Mesenchymal stem cell (in vitro differentiated cells and primary cell): ENCODE data around the gene XIRP2.

Experiments used
- DNase-seq: peaks from one replicate; pipeline ENCODE4 v3.0.0-alpha.2; 2013
- H2AFZ ChIP-seq: one replicate; pipeline ENCODE4 v1.6.1; 2013; ENCODE audit warnings: low read depth, mild to moderate bottlenecking, control low read depth, inconsistent platforms, low read length, moderate library complexity
- H2AK5ac ChIP-seq: 2 replicates; pipeline ENCODE4 v1.6.1; 2013; ENCODE audit warnings: low read length, moderate library complexity, mild to moderate bottlenecking, inconsistent platforms; ENCODE audit not compliant: severe bottlenecking
- H2BK120ac ChIP-seq: one replicate; pipeline ENCODE4 v1.6.1; 2013; ENCODE audit warnings: low read depth, mild to moderate bottlenecking, inconsistent platforms, low read length, moderate library complexity
- H2BK12ac ChIP-seq, 2 experiments: one replicate each; pipeline ENCODE4 v1.6.1; 2013; ENCODE audit warnings: inconsistent platforms in 2 of 2, low read length in 2 of 2, mild to moderate bottlenecking in 2 of 2, moderate library complexity in 2 of 2, control low read depth in 1 of 2
- H2BK15ac ChIP-seq: one replicate; pipeline ENCODE4 v1.6.1; 2013; ENCODE audit warnings: mild to moderate bottlenecking, low read depth, inconsistent platforms; ENCODE audit not compliant: poor library complexity, severe bottlenecking
- H2BK5ac ChIP-seq: 2 replicates; pipeline ENCODE4 v1.6.1; 2013; ENCODE audit warnings: low read depth, mild to moderate bottlenecking, low read length, control low read depth, inconsistent platforms; ENCODE audit not compliant: poor library complexity, severe bottlenecking
- H3K14ac ChIP-seq, 2 experiments: one replicate each; pipeline ENCODE4 v1.6.1; 2013; ENCODE audit warnings: inconsistent platforms in 2 of 2, low read length in 2 of 2, control low read depth in 1 of 2, mild to moderate bottlenecking in 1 of 2, moderate library complexity in 1 of 2
- H3K18ac ChIP-seq, 2 experiments: one replicate each; pipeline ENCODE4 v1.6.1; 2013; ENCODE audit warnings: inconsistent platforms in 2 of 2, low read length in 2 of 2, control low read depth in 1 of 2, low read depth in 1 of 2, mild to moderate bottlenecking in 1 of 2
- H3K23ac ChIP-seq, 2 experiments: one replicate each; pipeline ENCODE4 v1.6.1; 2013; ENCODE audit warnings: inconsistent platforms in 2 of 2, low read length in 2 of 2, mild to moderate bottlenecking in 2 of 2, moderate library complexity in 2 of 2, control low read depth in 1 of 2
- H3K27ac ChIP-seq: 2 replicates; pipeline ENCODE4 v1.5.1; 2013; ENCODE audit warnings: mild to moderate bottlenecking, moderate library complexity, low read length, control low read depth, inconsistent platforms; ENCODE audit not compliant: poor library complexity, severe bottlenecking
- H3K27me3 ChIP-seq, 2 experiments: 2 replicates each; pipeline versions ENCODE4 v1.6.1 to v1.7.0; 2013; ENCODE audit warnings: low read length in 2 of 2, mild to moderate bottlenecking in 2 of 2, moderate library complexity in 2 of 2, control low read depth in 1 of 2, inconsistent platforms in 1 of 2; ENCODE audit not compliant: control insufficient read depth in 1 of 2, insufficient read depth in 1 of 2
- H3K36me3 ChIP-seq, 2 experiments: 2 replicates each; pipeline versions ENCODE4 v1.6.1 to v1.7.0; 2013; ENCODE audit warnings: low read length in 2 of 2, control low read depth in 1 of 2, inconsistent platforms in 1 of 2, low read depth in 1 of 2, mild to moderate bottlenecking in 1 of 2; ENCODE audit not compliant: insufficient read depth in 2 of 2, control insufficient read depth in 1 of 2
- H3K4ac ChIP-seq, 2 experiments: one replicate each; pipeline ENCODE4 v1.6.1; 2013; ENCODE audit warnings: inconsistent platforms in 2 of 2, low read length in 2 of 2, mild to moderate bottlenecking in 2 of 2, moderate library complexity in 2 of 2, control low read depth in 1 of 2, low read depth in 1 of 2
- H3K4me1 ChIP-seq: 2 replicates; pipeline ENCODE4 v1.6.1; 2013; ENCODE audit warnings: low read depth, low read length, control low read depth; ENCODE audit not compliant: control insufficient read depth, insufficient read depth
- H3K4me2 ChIP-seq: 2 replicates; pipeline ENCODE4 v1.6.1; 2013; ENCODE audit warnings: low read length, mild to moderate bottlenecking, inconsistent platforms; ENCODE audit not compliant: poor library complexity, severe bottlenecking
- H3K4me3 ChIP-seq, 2 experiments: 2 replicates each; pipeline versions ENCODE4 v1.5.1 to v1.7.0; 2013; ENCODE audit warnings: low read length in 2 of 2, mild to moderate bottlenecking in 2 of 2, control low read depth in 1 of 2, low read depth in 1 of 2; ENCODE audit not compliant: insufficient read depth in 1 of 2
- H3K79me1 ChIP-seq: replicated peaks from 2 replicates; pipeline ENCODE4 v1.6.1; 2013; ENCODE audit warnings: mild to moderate bottlenecking, control low read depth, low read length, inconsistent platforms; ENCODE audit not compliant: poor library complexity, severe bottlenecking
- H3K9ac ChIP-seq: 2 replicates; pipeline ENCODE4 v1.7.0; 2013; ENCODE audit warnings: mild to moderate bottlenecking, low read length, moderate library complexity
- H3K9me3 ChIP-seq: 2 replicates; pipeline ENCODE4 v1.7.0; 2013; ENCODE audit warnings: mild to moderate bottlenecking, low read length; ENCODE audit not compliant: control insufficient read depth
- H4K8ac ChIP-seq: one replicate; pipeline ENCODE4 v1.6.1; 2013; ENCODE audit warnings: inconsistent platforms, mild to moderate bottlenecking, low read length, moderate library complexity
- H4K91ac ChIP-seq: one replicate; pipeline ENCODE4 v1.6.1; 2013; ENCODE audit warnings: mild to moderate bottlenecking, low read length, inconsistent platforms
- WGBS: methylation state at CpG from one replicate; pipeline ENCODE4 v1.1.7; 2013; ENCODE audit warnings: mixed read lengths; 5-methylcytosine and 5-hydroxymethylcytosine counted together

The XIRP2 gene

DNA sequence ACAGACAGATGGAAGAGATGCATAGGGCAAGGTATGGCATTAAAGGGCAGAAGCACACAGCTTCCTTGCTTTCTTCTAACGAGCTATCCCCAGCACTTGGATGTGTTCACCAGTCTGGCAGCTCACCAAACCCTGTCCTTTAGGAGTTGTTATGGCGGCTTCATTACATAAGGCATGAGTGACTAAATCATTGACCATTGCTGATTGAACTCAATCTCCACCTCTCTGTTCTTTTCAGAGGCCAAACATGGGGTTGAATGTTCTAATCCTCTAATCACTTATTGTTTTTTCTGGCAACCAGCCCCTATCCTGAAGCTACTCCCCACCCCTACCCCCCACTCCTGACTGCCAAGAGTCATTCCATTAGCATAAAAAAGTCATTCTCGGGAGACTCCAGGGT is 301.8 kb downstream of the XIRP2 start:
- H3K23ac ChIP-seq: no peak overlapping the region
- H2BK12ac ChIP-seq: no peak overlapping the region
- H3K27me3 ChIP-seq: no peaks in the 10 kb centered on the region
- H3K27ac ChIP-seq: no peak overlapping the region
- no peaks in the 10 kb centered on the region for H3K79me1 ChIP-seq
- no peak overlapping the region for H3K4me2 ChIP-seq
- no peak overlapping the region for H3K9ac ChIP-seq
- H2BK15ac ChIP-seq: no peak overlapping the region
- H3K4ac ChIP-seq: no peak overlapping the region
- H3K18ac ChIP-seq: no peak overlapping the region
- H2BK120ac ChIP-seq: no peak overlapping the region
- H4K8ac ChIP-seq: no peak overlapping the region
- no peaks in the 10 kb centered on the region for H3K9me3 ChIP-seq
- H2AK5ac ChIP-seq: no peak overlapping the region
- no peak overlapping the region for H2AFZ ChIP-seq
- no peak overlapping the region for H2BK5ac ChIP-seq
- H3K4me1 ChIP-seq: no peaks in the 10 kb centered on the region
- 85% methylated on average over 2 of the region's 3 CpGs for WGBS
- H3K4me3 ChIP-seq: no peak overlapping the region
- no peaks in the 10 kb centered on the region for H3K36me3 ChIP-seq
- H4K91ac ChIP-seq: no peak overlapping the region
- DNase-seq: no peak
- H3K14ac ChIP-seq: no peak overlapping the region

DNA sequence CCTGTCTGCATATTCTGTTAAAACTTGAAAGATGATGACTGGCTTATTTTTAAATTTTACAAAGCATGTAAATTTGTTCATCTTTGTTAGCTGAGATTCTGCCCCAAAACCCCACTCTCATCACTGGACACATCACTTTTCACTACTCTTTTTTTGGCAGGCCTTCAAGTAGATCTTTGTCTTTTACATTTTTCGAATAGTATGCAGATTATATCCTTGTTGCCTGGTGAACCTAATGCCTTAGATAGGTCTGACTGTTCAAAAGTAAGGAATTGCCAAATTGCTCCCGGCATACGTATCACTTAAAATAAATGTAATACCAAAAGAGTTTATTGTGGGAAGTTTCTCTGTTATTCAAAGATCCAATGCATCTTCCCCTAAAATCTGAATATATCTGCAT is 303.3 kb downstream of the XIRP2 start:
- no peak overlapping the region for H2BK15ac ChIP-seq
- no peak overlapping the region for H3K23ac ChIP-seq
- no peak overlapping the region for H2BK12ac ChIP-seq

DNA sequence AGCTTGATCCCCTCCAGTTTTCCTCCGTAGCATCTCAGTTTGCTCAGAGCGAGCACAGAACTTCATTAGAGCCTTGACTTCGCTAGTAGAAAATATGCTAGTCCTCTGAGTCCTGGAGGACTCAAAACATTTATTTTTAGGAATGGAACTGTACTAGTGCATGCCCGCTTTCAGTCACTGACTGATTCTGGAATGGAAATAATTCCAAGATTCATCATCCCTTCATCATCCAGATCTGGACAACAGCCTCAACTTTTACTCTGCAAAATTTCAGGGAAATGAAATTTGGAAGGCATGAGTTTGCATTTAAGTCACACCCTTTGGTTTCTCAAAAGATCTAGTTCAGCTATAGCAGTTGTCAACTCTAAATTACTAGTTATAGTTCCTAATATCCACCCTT is 304.6 kb downstream of the XIRP2 start:
- no peak overlapping the region for H3K27ac ChIP-seq
- no peak overlapping the region for H4K8ac ChIP-seq
- H3K9me3 ChIP-seq: no peaks in the 10 kb centered on the region
- H3K36me3 ChIP-seq: no peaks in the 10 kb centered on the region
- DNase-seq: no peak
- peak overlapping the region in 1 of 2 experiments; percentile 39 for H3K4me3 ChIP-seq
- no peak overlapping the region for H3K4ac ChIP-seq
- H3K27me3 ChIP-seq: no peaks in the 10 kb centered on the region
- H3K18ac ChIP-seq: no peak overlapping the region
- H2BK15ac ChIP-seq: no peak overlapping the region
- WGBS: 96% methylated on average over 4 of the region's 4 CpGs
- no peak overlapping the region for H2AFZ ChIP-seq
- no peak overlapping the region for H3K23ac ChIP-seq
- no peak overlapping the region for H2BK5ac ChIP-seq
- H2BK12ac ChIP-seq: no peak overlapping the region
- no peak overlapping the region for H3K4me2 ChIP-seq
- no peak overlapping the region for H2AK5ac ChIP-seq
- peaks cover 1% of the 10 kb centered on the region for H3K4me1 ChIP-seq
- no peak overlapping the region for H2BK120ac ChIP-seq
- H3K79me1 ChIP-seq: no peaks in the 10 kb centered on the region
- H3K14ac ChIP-seq: no peak overlapping the region
- peak overlapping the region; percentile 71 for H3K9ac ChIP-seq
- no peak overlapping the region for H4K91ac ChIP-seq

More for the DNA sequence above, 303.3 kb downstream of the XIRP2 start:
- H3K9ac ChIP-seq: no peak overlapping the region
- H4K91ac ChIP-seq: no peak overlapping the region
- H3K27ac ChIP-seq: no peak overlapping the region
- no peak overlapping the region for H2BK5ac ChIP-seq
- H3K4me3 ChIP-seq: no peak overlapping the region
- H2BK120ac ChIP-seq: no peak overlapping the region
- DNase-seq: no peak
- H3K9me3 ChIP-seq: no peaks in the 10 kb centered on the region
- peaks cover 1% of the 10 kb centered on the region for H3K4me1 ChIP-seq
- H3K14ac ChIP-seq: no peak overlapping the region
- H4K8ac ChIP-seq: no peak overlapping the region
- H3K79me1 ChIP-seq: no peaks in the 10 kb centered on the region
- 100% methylated on average over 2 of the region's 3 CpGs for WGBS
- no peak overlapping the region for H2AK5ac ChIP-seq
- no peak overlapping the region for H2AFZ ChIP-seq
- no peak overlapping the region for H3K18ac ChIP-seq
- H3K36me3 ChIP-seq: no peaks in the 10 kb centered on the region
- H3K4ac ChIP-seq: no peak overlapping the region
- H3K4me2 ChIP-seq: no peak overlapping the region
- no peaks in the 10 kb centered on the region for H3K27me3 ChIP-seq

DNA sequence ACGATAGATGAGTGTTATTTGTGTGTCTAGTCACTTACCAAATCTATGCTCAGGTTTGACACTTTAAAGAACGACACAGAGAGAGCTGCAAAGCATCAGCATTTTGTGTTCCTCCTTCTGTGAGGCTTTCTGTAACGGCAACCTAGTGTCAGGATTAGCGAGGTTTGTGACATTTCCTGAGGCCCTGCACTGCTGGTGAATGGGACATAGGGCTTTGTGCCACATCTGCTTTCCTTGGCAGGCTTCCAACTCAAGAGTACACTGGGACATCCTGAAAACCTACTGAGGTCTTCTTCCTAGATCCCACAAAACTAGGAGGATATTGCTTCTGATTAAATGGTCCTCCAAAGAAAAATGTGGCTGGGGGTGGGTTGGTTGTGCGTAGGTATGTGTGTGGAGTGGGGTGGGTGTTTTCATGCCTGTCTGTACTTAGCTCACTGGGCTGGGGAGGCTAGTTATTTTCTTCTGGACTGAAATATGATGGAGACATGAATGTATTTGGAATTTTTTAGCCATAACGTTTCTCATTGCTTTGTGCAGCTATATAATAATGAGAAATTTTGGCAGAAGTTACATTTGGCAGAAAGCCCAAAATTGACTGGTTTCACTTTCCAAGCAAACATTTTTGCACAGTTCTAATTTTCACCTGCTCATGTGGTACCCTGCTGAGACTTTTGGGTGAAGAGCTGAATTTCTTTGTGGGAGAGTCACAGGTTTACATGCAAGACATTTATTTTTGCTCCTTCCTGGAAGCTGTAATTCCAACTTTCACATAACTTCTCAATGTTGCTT is 308.4 kb downstream of the XIRP2 start:
- peak overlapping the region in 1 of 2 experiments; percentile 41 for H3K18ac ChIP-seq
- H2BK15ac ChIP-seq: no peak overlapping the region
- H3K79me1 ChIP-seq: no peaks in the 10 kb centered on the region
- no peak overlapping the region for H3K27ac ChIP-seq
- H3K4me3 ChIP-seq: peak overlapping the region in 1 of 2 experiments; percentile 7
- H3K9ac ChIP-seq: no peak overlapping the region
- H3K14ac ChIP-seq: no peak overlapping the region
- H2AFZ ChIP-seq: no peak overlapping the region
- H3K4me1 ChIP-seq: peaks cover 1% of the 10 kb centered on the region
- H3K23ac ChIP-seq: no peak overlapping the region
- H2BK12ac ChIP-seq: no peak overlapping the region
- H2BK5ac ChIP-seq: no peak overlapping the region
- no peak overlapping the region for H3K4ac ChIP-seq
- no peaks in the 10 kb centered on the region for H3K9me3 ChIP-seq
- no peak overlapping the region for H2AK5ac ChIP-seq
- WGBS: 71% methylated on average over 6 of the region's 6 CpGs
- no peak overlapping the region for H4K8ac ChIP-seq
- no peaks in the 10 kb centered on the region for H3K27me3 ChIP-seq
- H3K4me2 ChIP-seq: no peak overlapping the region
- H2BK120ac ChIP-seq: no peak overlapping the region
- H4K91ac ChIP-seq: no peak overlapping the region
- no peaks in the 10 kb centered on the region for H3K36me3 ChIP-seq
- DNase-seq: peak; percentile 13
